Right cardiac atrium (tissue), 5 donors: Measurements from ENCODE around the gene GALNT16. TPM values are rescaled to one million over a fixed set of nuclear protein-coding genes. Genes with fewer than 3 reads are reported as not detected.

Experiments used
- ATAC-seq, 2 donors: fragments of 200-7000 bp; cut with Tn5 transposase; one replicate each; pipeline versions ENCODE4 v1.8.0 to v1.9.1; 2020; ENCODE audit warnings: moderate library complexity in 2 of 2, mild to moderate bottlenecking in 1 of 2
- DNase-seq, 3 donors: peaks; one replicate each; pipeline ENCODE4 v3.0.0-alpha.2; 2020
- H3K27ac ChIP-seq: one replicate; pipeline ENCODE4 v1.5.1; 2013; ENCODE audit warnings: mild to moderate bottlenecking, low read length, control low read depth, moderate library complexity
- H3K27me3 ChIP-seq: one replicate; pipeline ENCODE4 v1.6.1; 2013; ENCODE audit not compliant: control insufficient read depth, insufficient read depth
- H3K4me1 ChIP-seq: one replicate; pipeline ENCODE4 v1.6.1; 2013; ENCODE audit warnings: low read length; ENCODE audit not compliant: control insufficient read depth, insufficient read depth
- H3K4me3 ChIP-seq: one replicate; pipeline ENCODE4 v1.5.1; 2013; ENCODE audit warnings: low read length, control low read depth
- H3K9me3 ChIP-seq: one replicate; pipeline ENCODE4 v1.6.1; 2013; ENCODE audit warnings: low read length; ENCODE audit not compliant: control insufficient read depth
- WGBS: extraction: QIAGEN DNeasy Blood & Tissue Kit; methylation state at CpG from one replicate; pipeline ENCODE4 v1.1.7; 2013; 5-methylcytosine and 5-hydroxymethylcytosine counted together
- intact Hi-C, 4 donors: fragments of 100-400 bp; cut with DNase I; formaldehyde crosslinking; loops; one replicate each; pipeline versions ENCODE4 v1.11.0 to v1.14.0; 2022 to 2023
- polyA plus RNA-seq: library from polyadenylated mRNA; stranded (reverse); fragments of 200-250 nt; gene quantifications from one replicate; pipeline ENCODE4 v1.2.3, GENCODE V29; 2013
- total RNA-seq, 4 donors: library from RNA; stranded (reverse); fragmentation: NEBNext Ultra II Directional; extraction: Animal tissue kit (Norgen Biotek cat#: 25700); gene quantifications; one replicate each; pipeline ENCODE4 v1.2.1, GENCODE V29; 2021
- donor health status: healthy with polysubstance abuse.
- donor health status: DM: no; HTN: yes; CAD: no.
- donor health status: DM: no; HTN: no; CAD: no.
- donor health status: DM: no; HTN: yes; CAD: no; lungs with severe emphysema.
- donor health status: DM: yes; HTN: yes; CAD: no.

GALNT16 gene
- total and polyA plus RNA-seq, 5 donors = 24.3 to 50.9 (median 33.5) TPM

GRCh38 chr14:69299286-69300035, 39.5 kb downstream of the GALNT16 start:
- Histone ChIP-seq H3K27me3 (no peaks in the 10 kb centered on the region), H3K4me3 (no peak overlapping the region), H3K27ac (no peak overlapping the region), H3K9me3 (no peaks in the 10 kb centered on the region), H3K4me1 (peaks cover 3% of the 10 kb centered on the region)
- DNase-seq = no peak
- peak in 1 of 2 donors; percentile 22 for ATAC-seq
- intact Hi-C loops = no loop called here
- WGBS = 87% methylated on average over 11 of the region's 11 CpGs

GRCh38 chr14:69300601-69301221, 40.8 kb downstream of the GALNT16 start:
- 62% methylated on average over 4 of the region's 4 CpGs for WGBS
- no peak for ATAC-seq
- Histone ChIP-seq H3K27ac (no peak overlapping the region), H3K4me1 (peaks cover 3% of the 10 kb centered on the region), H3K27me3 (no peaks in the 10 kb centered on the region), H3K4me3 (no peak overlapping the region), H3K9me3 (no peaks in the 10 kb centered on the region)
- DNase-seq = no peak
- intact Hi-C loops = no loop called here

- intact Hi-C loops = no loop called here
- peaks cover 3% of the 10 kb centered on the region for H3K4me1 ChIP-seq
- H3K27ac ChIP-seq = no peak overlapping the region
- whole genome bisulfite sequencing = 84% methylated on average over 2 of the region's 2 CpGs
- no peak for ATAC-seq
- H3K27me3 ChIP-seq = no peaks in the 10 kb centered on the region
- no peak overlapping the region for H3K4me3 ChIP-seq
- no peaks in the 10 kb centered on the region for H3K9me3 ChIP-seq
- no peak for DNase-seq
Observed at GRCh38 chr14:69303086-69303485, 43.1 kb downstream of the GALNT16 start.

- no peaks in the 10 kb centered on the region for H3K27me3 ChIP-seq
Observed at GRCh38 chr14:69312608-69313007, 52.6 kb downstream of the GALNT16 start.

GRCh38 chr14:69313176-69313575, 53.2 kb downstream of the GALNT16 start:
- no peaks in the 10 kb centered on the region for H3K9me3 ChIP-seq
- no peaks in the 10 kb centered on the region for H3K27me3 ChIP-seq
- no peak overlapping the region for H3K27ac ChIP-seq
- no peak for ATAC-seq
- H3K4me3 ChIP-seq = no peak overlapping the region
- DNase-seq = no peak
- intact Hi-C loops = no loop called here
- H3K4me1 ChIP-seq = peaks cover 10% of the 10 kb centered on the region
- 92% methylated on average over 6 of the region's 6 CpGs for WGBS

More at GRCh38 chr14:69312608-69313007, 52.6 kb downstream of the GALNT16 start:
- intact Hi-C loops = no loop called here
- DNase-seq = no peak
- peak overlapping the region; percentile 5 for H3K27ac ChIP-seq
- no peak for ATAC-seq
- WGBS = 70% methylated on average over 5 of the region's 5 CpGs
- H3K9me3 ChIP-seq = no peaks in the 10 kb centered on the region
- peaks cover 6% of the 10 kb centered on the region for H3K4me1 ChIP-seq
- no peak overlapping the region for H3K4me3 ChIP-seq

GRCh38 chr14:69314327-69314726, 54.4 kb downstream of the GALNT16 start:
- Histone ChIP-seq H3K27me3 (no peaks in the 10 kb centered on the region), H3K4me1 (peaks cover 10% of the 10 kb centered on the region), H3K27ac (no peak overlapping the region), H3K9me3 (no peaks in the 10 kb centered on the region), H3K4me3 (no peak overlapping the region)
- ATAC-seq (no peak), DNase-seq (no peak)
- intact Hi-C loops = no loop called here
- 92% methylated on average over 1 of the region's 1 CpG for WGBS

GRCh38 chr14:69315301-69315700, 55.3 kb downstream of the GALNT16 start:
- H3K9me3 ChIP-seq = no peaks in the 10 kb centered on the region
- DNase-seq = peak in 2 of 3 donors; percentile 20 to 56
- no peaks in the 10 kb centered on the region for H3K27me3 ChIP-seq
- H3K4me3 ChIP-seq = no peak overlapping the region
- WGBS = 42% methylated on average over 4 of the region's 4 CpGs
- H3K27ac ChIP-seq = peak overlapping the region; percentile 70
- peak in 1 of 2 donors; percentile 24 for ATAC-seq
- intact Hi-C loops = no loop called here
- H3K4me1 ChIP-seq = peaks cover 10% of the 10 kb centered on the region

- ATAC-seq (no peak), DNase-seq (no peak)
- peak overlapping the region; percentile 63 for H3K27ac ChIP-seq
- intact Hi-C loops = no loop called here
- no peak overlapping the region for H3K4me3 ChIP-seq
- H3K27me3 ChIP-seq = no peaks in the 10 kb centered on the region
- H3K9me3 ChIP-seq = no peaks in the 10 kb centered on the region
- peaks cover 10% of the 10 kb centered on the region for H3K4me1 ChIP-seq
- 83% methylated on average over 4 of the region's 4 CpGs for WGBS
Observed at GRCh38 chr14:69316449-69317101, 56.6 kb downstream of the GALNT16 start.

- H3K27me3 ChIP-seq = no peaks in the 10 kb centered on the region
- ATAC-seq (peak; percentile 89 to 90), DNase-seq (peak; percentile 71 to 77 (median 74))
- H3K4me1 ChIP-seq = peaks cover 10% of the 10 kb centered on the region
- H3K4me3 ChIP-seq = no peak overlapping the region
- intact Hi-C loops = no loop called here
- H3K9me3 ChIP-seq = no peaks in the 10 kb centered on the region
- peak overlapping the region; percentile 74 for H3K27ac ChIP-seq
- WGBS = 44% methylated on average over 6 of the region's 6 CpGs
Observed at GRCh38 chr14:69317102-69317755, 57.3 kb downstream of the GALNT16 start.

GRCh38 chr14:69317780-69318179, 57.8 kb downstream of the GALNT16 start:
- WGBS = 76% methylated on average over 5 of the region's 5 CpGs
- DNase-seq (peak in 2 of 3 donors; percentile 38 to 75), ATAC-seq (peak; percentile 27 to 34)
- intact Hi-C loops = no loop called here
- no peak overlapping the region for H3K4me3 ChIP-seq
- H3K27me3 ChIP-seq = no peaks in the 10 kb centered on the region
- peak overlapping the region; percentile 74 for H3K27ac ChIP-seq
- H3K9me3 ChIP-seq = no peaks in the 10 kb centered on the region
- peaks cover 7% of the 10 kb centered on the region for H3K4me1 ChIP-seq

GRCh38 chr14:69318241-69318640, 58.3 kb downstream of the GALNT16 start:
- Histone ChIP-seq H3K27ac (no peak overlapping the region), H3K4me1 (peaks cover 7% of the 10 kb centered on the region), H3K4me3 (no peak overlapping the region), H3K9me3 (no peaks in the 10 kb centered on the region), H3K27me3 (no peaks in the 10 kb centered on the region)
- WGBS = 83% methylated on average over 2 of the region's 2 CpGs
- DNase-seq (no peak), ATAC-seq (no peak)
- intact Hi-C loops = no loop called here
